ENCODE data around the gene LY6G5C. TPM values are rescaled to one million over a fixed set of nuclear protein-coding genes. Genes with fewer than 3 reads are reported as not detected.

The LY6G5C gene
- total RNA-seq, 1 donor from 2014 or later = 0.34 TPM

Other genes starting within 250 kb of the LY6G5C start
- gene MICB, start 182.9 kb downstream of the LY6G5C start, total RNA-seq = 2.2 and 5.1 TPM in 2 replicates
- not detected in 2 replicates for gene MCCD1, start 152.1 kb downstream of the LY6G5C start, total RNA-seq
- 205 and 225 TPM in 2 replicates for gene DDX39B, start 139.1 kb downstream of the LY6G5C start, total RNA-seq
- 0.25 and 2.1 TPM in 2 replicates for gene ATP6V1G2, start 134.5 kb downstream of the LY6G5C start, total RNA-seq
- gene NFKBIL1, start 133.5 kb downstream of the LY6G5C start, total RNA-seq = 21.5 and 21.6 TPM in 2 replicates
- not detected in 2 replicates for gene LTA, start 108.8 kb downstream of the LY6G5C start, total RNA-seq
- gene TNF, start 105.5 kb downstream of the LY6G5C start, total RNA-seq = not detected in 2 replicates
- not detected in 2 replicates for gene LTB, start 98.6 kb downstream of the LY6G5C start, total RNA-seq
- gene LST1, start 94.8 kb downstream of the LY6G5C start, total RNA-seq = not detected in 2 replicates
- gene NCR3, start 88.1 kb downstream of the LY6G5C start, total RNA-seq = not detected in 2 replicates
- not detected in 2 replicates for gene AIF1, start 65.8 kb downstream of the LY6G5C start, total RNA-seq
- gene PRRC2A, start 60.4 kb downstream of the LY6G5C start, total RNA-seq = 66.0 and 73.3 TPM in 2 replicates
- gene BAG6, start 28.4 kb downstream of the LY6G5C start, total RNA-seq = 169 and 177 TPM in 2 replicates
- 2.0 and 2.3 TPM in 2 replicates for gene APOM, start 25.2 kb downstream of the LY6G5C start, total RNA-seq
- gene C6orf47, start 20.3 kb downstream of the LY6G5C start, total RNA-seq = 18.5 and 21.9 TPM in 2 replicates
- gene GPANK1, start 16.1 kb downstream of the LY6G5C start, total RNA-seq = 21.4 and 23.7 TPM in 2 replicates
- gene CSNK2B, start 15.0 kb downstream of the LY6G5C start, total RNA-seq = 208 and 235 TPM in 2 replicates
- gene LY6G5B, start 11.1 kb downstream of the LY6G5C start, total RNA-seq = 0.44 and 0.50 TPM in 2 replicates
- gene ABHD16A, start 22.3 kb upstream of the LY6G5C start, total RNA-seq = 19.1 and 24.3 TPM in 2 replicates
- not detected in 2 replicates for gene LY6G6F, start 25.8 kb upstream of the LY6G5C start, total RNA-seq
- gene LY6G6D, start 34.3 kb upstream of the LY6G5C start, total RNA-seq = not detected in 2 replicates
- not detected in 2 replicates for gene LY6G6C, start 40.7 kb upstream of the LY6G5C start, total RNA-seq
- 0.06 TPM in 1 of 2 replicates, not detected in the other for gene MPIG6B, start 42.3 kb upstream of the LY6G5C start, total RNA-seq
- gene DDAH2, start 48.2 kb upstream of the LY6G5C start, total RNA-seq = 48.5 and 60.7 TPM in 2 replicates
- 293 and 305 TPM in 2 replicates for gene CLIC1, start 55.5 kb upstream of the LY6G5C start, total RNA-seq
- gene MSH5, start 58.9 kb upstream of the LY6G5C start, total RNA-seq = 1.6 and 4.2 TPM in 2 replicates
- 0.44 and 0.50 TPM in 2 replicates for gene SAPCD1, start 81.6 kb upstream of the LY6G5C start, total RNA-seq
- 0.10 and 0.12 TPM in 2 replicates for gene VWA7, start 96.3 kb upstream of the LY6G5C start, total RNA-seq
- 54.7 and 63.3 TPM in 2 replicates for gene VARS1, start 114.7 kb upstream of the LY6G5C start, total RNA-seq
- 36.0 and 38.2 TPM in 2 replicates for gene LSM2, start 125.9 kb upstream of the LY6G5C start, total RNA-seq
- 0.62 and 1.7 TPM in 2 replicates for gene HSPA1L, start 134.2 kb upstream of the LY6G5C start, total RNA-seq
- 93.9 and 97.6 TPM in 2 replicates for gene HSPA1A, start 134.5 kb upstream of the LY6G5C start, total RNA-seq
- 101 and 110 TPM in 2 replicates for gene HSPA1B, start 146.7 kb upstream of the LY6G5C start, total RNA-seq
- 36.7 and 43.2 TPM in 2 replicates for gene NEU1, start 181.8 kb upstream of the LY6G5C start, total RNA-seq
- not detected in 2 replicates for gene SLC44A4, start 197.9 kb upstream of the LY6G5C start, total RNA-seq
- 29.5 and 47.8 TPM in 2 replicates for gene EHMT2, start 216.6 kb upstream of the LY6G5C start, total RNA-seq
- 2.1 and 2.5 TPM in 2 replicates for gene ZBTB12, start 221.0 kb upstream of the LY6G5C start, total RNA-seq
- 10.4 and 16.9 TPM in 2 replicates for gene C2, start 246.7 kb upstream of the LY6G5C start, total RNA-seq

All from cardiac ventricle fibroblast (primary cell).